Cardiac muscle cell (in vitro differentiated cells and primary cell): ENCODE results near the gene MAN1C1. TPM values are rescaled to one million over a fixed set of nuclear protein-coding genes. Genes with fewer than 3 reads are reported as not detected.

ENCODE experiments used
- DNase-seq, 2 donors: peaks; one replicate each; pipeline versions ENCODE4 v3.0.0 to v3.0.0-alpha.2; 2010 to 2017; ENCODE audit warnings: low read depth in 1 of 2, low spot score in 1 of 2
- H3K27ac ChIP-seq: fragments of 200-600 bp; sonication (generic); 2 replicates; pipeline ENCODE4 v1.5.1; 2016
- H3K27me3 ChIP-seq: fragments of 200-600 bp; sonication (generic); 2 replicates; pipeline ENCODE4 v1.6.0; 2016; ENCODE audit warnings: control low read depth
- H3K36me3 ChIP-seq: fragments of 200-600 bp; sonication (generic); 2 replicates; pipeline ENCODE4 v1.5.1; 2016; ENCODE audit warnings: control low read depth
- H3K4me1 ChIP-seq: fragments of 200-600 bp; sonication (generic); 2 replicates; pipeline ENCODE4 v1.8.1; 2017; ENCODE audit warnings: low read depth, mild to moderate bottlenecking, mixed run types
- H3K4me3 ChIP-seq: fragments of 200-600 bp; sonication (generic); 2 replicates; pipeline ENCODE4 v1.5.1; 2016; ENCODE audit warnings: mild to moderate bottlenecking
- H3K9me3 ChIP-seq: fragments of 200-600 bp; sonication (generic); 2 replicates; pipeline ENCODE4 v1.5.1; 2017; ENCODE audit warnings: low read depth, mild to moderate bottlenecking, control low read depth
- polyA plus RNA-seq: library from polyadenylated mRNA; unstranded; fragments of >200 nt; fragmentation: Nextera tagmentation; extraction: Ambion mirVana; gene quantifications from 2 replicates; pipeline ENCODE4 v1.2.1, GENCODE V29; 2016
- total RNA-seq: library from RNA; depleted of rRNA; stranded (reverse); fragments of >200 nt; gene quantifications from 2 replicates; pipeline ENCODE4 v1.2.3, GENCODE V29; 2016
- TF ChIP-seq, protein P1 (sequence below): IDR thresholded peaks from 2 replicates; pipeline ENCODE4 v1.5.1; 2012; ENCODE audit warnings: low read depth, mild to moderate bottlenecking, low read length

MAN1C1 gene
- total and polyA plus RNA-seq, 2 experiments from 2014 or later: 88.8 to 118 TPM

DNA sequence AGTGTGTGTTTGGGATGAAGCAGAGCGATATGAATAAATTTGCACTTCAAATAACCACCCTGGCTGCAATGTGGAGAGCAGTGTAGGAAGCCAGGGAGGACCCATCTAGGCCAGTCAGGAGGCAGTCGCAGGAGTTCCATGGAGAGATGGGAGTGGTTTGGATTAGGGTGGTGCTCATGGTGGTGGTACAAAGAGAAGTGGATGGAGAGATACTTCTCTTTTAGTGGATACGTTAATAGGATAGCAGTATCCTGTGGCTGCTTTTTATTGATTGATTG, 58.2 kb downstream of the MAN1C1 start:
- no peak overlapping the region for H3K27ac ChIP-seq
- H3K4me3 ChIP-seq: no peak overlapping the region
- TF ChIP-seq, protein P1, sequence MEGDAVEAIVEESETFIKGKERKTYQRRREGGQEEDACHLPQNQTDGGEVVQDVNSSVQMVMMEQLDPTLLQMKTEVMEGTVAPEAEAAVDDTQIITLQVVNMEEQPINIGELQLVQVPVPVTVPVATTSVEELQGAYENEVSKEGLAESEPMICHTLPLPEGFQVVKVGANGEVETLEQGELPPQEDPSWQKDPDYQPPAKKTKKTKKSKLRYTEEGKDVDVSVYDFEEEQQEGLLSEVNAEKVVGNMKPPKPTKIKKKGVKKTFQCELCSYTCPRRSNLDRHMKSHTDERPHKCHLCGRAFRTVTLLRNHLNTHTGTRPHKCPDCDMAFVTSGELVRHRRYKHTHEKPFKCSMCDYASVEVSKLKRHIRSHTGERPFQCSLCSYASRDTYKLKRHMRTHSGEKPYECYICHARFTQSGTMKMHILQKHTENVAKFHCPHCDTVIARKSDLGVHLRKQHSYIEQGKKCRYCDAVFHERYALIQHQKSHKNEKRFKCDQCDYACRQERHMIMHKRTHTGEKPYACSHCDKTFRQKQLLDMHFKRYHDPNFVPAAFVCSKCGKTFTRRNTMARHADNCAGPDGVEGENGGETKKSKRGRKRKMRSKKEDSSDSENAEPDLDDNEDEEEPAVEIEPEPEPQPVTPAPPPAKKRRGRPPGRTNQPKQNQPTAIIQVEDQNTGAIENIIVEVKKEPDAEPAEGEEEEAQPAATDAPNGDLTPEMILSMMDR: no peak
- DNase-seq: no peak
- H3K4me1 ChIP-seq: peaks cover 10% of the 10 kb centered on the region
- H3K36me3 ChIP-seq: no peaks in the 10 kb centered on the region
- H3K9me3 ChIP-seq: no peaks in the 10 kb centered on the region
- no peaks in the 10 kb centered on the region for H3K27me3 ChIP-seq

- TF ChIP-seq, protein P1: no peak
- H3K4me3 ChIP-seq: no peak overlapping the region
- no peaks in the 10 kb centered on the region for H3K27me3 ChIP-seq
- no peak overlapping the region for H3K27ac ChIP-seq
- H3K36me3 ChIP-seq: no peaks in the 10 kb centered on the region
- H3K9me3 ChIP-seq: no peaks in the 10 kb centered on the region
- peaks cover 13% of the 10 kb centered on the region for H3K4me1 ChIP-seq
- no peak for DNase-seq
Measured at GRCh38 chr1:25675729-25676476, 59.3 kb downstream of the MAN1C1 start.

- Histone ChIP-seq H3K27ac (no peak overlapping the region), H3K36me3 (no peaks in the 10 kb centered on the region), H3K4me3 (no peak overlapping the region), H3K27me3 (no peaks in the 10 kb centered on the region), H3K9me3 (no peaks in the 10 kb centered on the region), H3K4me1 (peaks cover 19% of the 10 kb centered on the region)
- DNase-seq: peak in 1 of 2 donors; percentile 42
- TF ChIP-seq, protein P1: no peak
Measured at GRCh38 chr1:25676488-25676887, 59.9 kb downstream of the MAN1C1 start.

GRCh38 chr1:25677193-25677773, 60.7 kb downstream of the MAN1C1 start:
- Histone ChIP-seq H3K4me3 (no peak overlapping the region), H3K27ac (no peak overlapping the region), H3K36me3 (no peaks in the 10 kb centered on the region), H3K27me3 (no peaks in the 10 kb centered on the region), H3K9me3 (no peaks in the 10 kb centered on the region), H3K4me1 (peaks cover 20% of the 10 kb centered on the region)
- DNase-seq: no peak
- TF ChIP-seq, protein P1: no peak

DNA sequence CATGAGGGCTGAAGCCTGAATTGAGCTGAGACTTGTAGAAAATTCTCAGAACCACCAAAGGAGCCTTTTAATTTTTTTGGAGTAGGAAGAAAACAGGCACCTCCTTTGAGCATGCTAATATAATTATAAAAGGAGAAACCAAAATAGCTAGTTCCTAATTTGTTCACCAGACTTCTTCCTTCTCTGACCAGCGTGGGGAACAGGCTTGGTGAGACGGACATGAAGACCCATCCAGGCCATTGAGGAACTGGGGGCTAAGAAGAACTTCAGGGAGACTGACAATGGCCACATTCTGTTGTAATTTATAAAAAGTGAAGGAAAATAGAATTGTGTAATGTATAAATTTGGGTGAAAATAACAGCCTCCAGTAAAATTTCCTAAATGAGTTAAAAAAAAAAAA, 62.6 kb downstream of the MAN1C1 start:
- Histone ChIP-seq H3K9me3 (no peaks in the 10 kb centered on the region), H3K36me3 (no peaks in the 10 kb centered on the region), H3K27me3 (no peaks in the 10 kb centered on the region), H3K4me1 (peaks cover 24% of the 10 kb centered on the region), H3K27ac (no peak overlapping the region), H3K4me3 (no peak overlapping the region)
- TF ChIP-seq, protein P1: no peak
- no peak for DNase-seq
